Urothelium cell line (cell line): Measurements from ENCODE around the gene CBFB.
"Not testable (repeated sequence)": the region's sequence is repeated elsewhere in the genome, so short reads cannot be mapped to it uniquely, and the experiment has no call there.

Experiments
- DNase-seq: peaks from one replicate; pipeline ENCODE4 v3.0.0; 2011; ENCODE audit warnings: low spot score, mixed read lengths
- FAIRE-seq: peaks from 2 replicates; lab custom pipeline; 2011; peaks lifted over from hg19 to GRCh38; lab: Jason Lieb, UNC

The CBFB gene

GRCh38 chr16:67120025-67120424 lies 91.1 kb downstream of the CBFB start:
- DNase-seq (no peak), FAIRE-seq (no peak)

- not testable (repeated sequence) for DNase-seq
Observed at GRCh38 chr16:67122799-67123198, 93.8 kb downstream of the CBFB start.

GRCh38 chr16:67128417-67128816 lies 99.5 kb downstream of the CBFB start:
- FAIRE-seq = no peak

More at GRCh38 chr16:67122799-67123198, 93.8 kb downstream of the CBFB start:
- FAIRE-seq = not testable (repeated sequence)

GRCh38 chr16:67128887-67129286 lies 99.9 kb downstream of the CBFB start:
- DNase-seq (no peak), FAIRE-seq (no peak)

More at GRCh38 chr16:67128417-67128816, 99.5 kb downstream of the CBFB start:
- DNase-seq = no peak

- DNase-seq = no peak
- FAIRE-seq = no peak
Observed at GRCh38 chr16:67129422-67129821, 100.5 kb downstream of the CBFB start.

- DNase-seq (no peak), FAIRE-seq (no peak)
Observed at GRCh38 chr16:67137605-67138004, 108.7 kb downstream of the CBFB start.

- no peak for DNase-seq
- no peak for FAIRE-seq
Observed at GRCh38 chr16:67141391-67141790, 112.4 kb downstream of the CBFB start.

GRCh38 chr16:67142342-67142741 lies 113.4 kb downstream of the CBFB start:
- DNase-seq = no peak
- FAIRE-seq = no peak

GRCh38 chr16:67144943-67145342 lies 116.0 kb downstream of the CBFB start:
- no peak for FAIRE-seq

GRCh38 chr16:67145746-67146145 lies 116.8 kb downstream of the CBFB start:
- no peak for DNase-seq
- no peak for FAIRE-seq

More at GRCh38 chr16:67144943-67145342, 116.0 kb downstream of the CBFB start:
- no peak for DNase-seq

- no peak for FAIRE-seq
- no peak for DNase-seq
Observed at GRCh38 chr16:67146523-67147357, 117.8 kb downstream of the CBFB start.

- DNase-seq = no peak
- no peak for FAIRE-seq
Observed at GRCh38 chr16:67147437-67148140, 118.6 kb downstream of the CBFB start.

- DNase-seq = no peak
- no peak for FAIRE-seq
Observed at GRCh38 chr16:67148221-67148620, 119.3 kb downstream of the CBFB start.

GRCh38 chr16:67148656-67149275 lies 119.8 kb downstream of the CBFB start:
- FAIRE-seq = no peak
- no peak for DNase-seq

- DNase-seq = no peak
- FAIRE-seq = no peak
Observed at GRCh38 chr16:67149276-67150046, 120.5 kb downstream of the CBFB start.

GRCh38 chr16:67150047-67150832 lies 121.3 kb downstream of the CBFB start:
- no peak for FAIRE-seq
- DNase-seq = no peak
